NT2/D1 (cell line): ENCODE results near the gene KCTD11.

Experiments used
- SUZ12 ChIP-seq: IDR thresholded peaks from 2 replicates; pipeline ENCODE4 v1.6.1; 2011; ENCODE audit not compliant: insufficient read length, insufficient read depth; ENCODE audit errors: extremely low read depth
- YY1 ChIP-seq: IDR thresholded peaks from 2 replicates; pipeline ENCODE4 v1.6.1; 2011; ENCODE audit not compliant: insufficient read length, insufficient read depth
- ZNF274 ChIP-seq: IDR thresholded peaks from 2 replicates; pipeline ENCODE4 v1.6.1; 2011; ENCODE audit warnings: mild to moderate bottlenecking, low read depth, low read length

- no peak for TF ChIP-seq ZNF274
- no peak for TF ChIP-seq SUZ12
- TF ChIP-seq YY1, result no peak
Observed at GRCh38 chr17:7341842-7342241, 10.1 kb upstream of the KCTD11 start.
